ENCODE data around the gene SLC2A13.
"Not testable (repeated sequence)": the region's sequence is repeated elsewhere in the genome, so short reads cannot be mapped to it uniquely, and the experiment has no call there.

DNA sequence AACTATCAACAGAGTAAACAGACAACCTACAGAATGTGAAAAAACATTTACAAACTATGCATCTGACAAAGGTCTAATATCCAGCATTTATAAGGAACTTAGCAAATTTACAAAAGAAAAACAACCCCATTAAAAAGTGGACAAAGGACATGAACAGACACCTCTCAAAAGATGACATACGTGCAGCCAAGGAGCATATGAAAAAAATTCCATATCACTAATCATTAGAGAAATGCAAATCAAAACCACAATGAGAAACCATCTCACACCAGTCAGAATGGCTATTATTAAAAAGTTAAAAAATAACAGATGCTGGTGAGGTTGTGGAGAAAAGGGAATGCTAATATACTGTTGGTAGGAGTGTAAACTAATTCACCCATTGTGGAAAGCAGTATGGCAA is 257.7 kb downstream of the SLC2A13 start:
- TF ChIP-seq ZNF157, CTCF, ZNF140, ZNF350 (tag by site-specific recombination; IDR thresholded peaks at IDR 0.05): not testable (repeated sequence)

Measured in HEK293 (cell line).